ENCODE data around the gene RPEL1. TPM values are rescaled to one million over a fixed set of nuclear protein-coding genes. Genes with fewer than 3 reads are reported as not detected.

The RPEL1 gene
- total and polyA plus RNA-seq, 2 of the 8 experiments (the other 6 are each of a cell fraction or from before 2014, with no cell fraction given): 0.12 TPM; not detected in 1

DNA sequence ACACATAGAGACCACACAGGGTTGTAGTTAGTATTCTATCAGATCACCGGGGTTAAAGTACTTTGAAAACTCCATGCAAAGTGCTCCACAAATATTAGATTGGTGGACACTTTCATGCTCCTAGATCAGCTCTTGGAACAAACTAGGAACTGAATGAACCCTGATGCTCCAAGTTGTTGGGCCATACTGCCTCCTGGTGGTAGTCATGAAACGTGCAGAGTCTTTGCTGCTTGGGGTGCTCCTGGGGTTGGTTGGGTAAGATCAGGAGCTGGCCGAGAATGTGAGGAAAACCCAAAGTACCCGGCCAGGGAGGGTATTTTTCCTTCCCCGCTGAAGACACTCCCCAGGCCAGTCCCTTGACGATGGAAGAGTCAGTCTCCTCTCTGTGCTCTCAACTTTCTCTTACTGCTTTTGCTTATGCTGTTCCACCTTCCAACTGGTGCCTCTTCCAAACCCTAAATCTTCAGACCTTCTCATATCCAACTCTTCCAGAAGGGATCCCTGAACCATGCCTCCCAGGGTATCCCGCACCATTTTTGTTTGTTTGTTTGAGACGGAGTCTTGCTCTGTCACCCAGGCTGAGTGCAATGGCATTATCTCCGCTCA, 918 bp upstream of the RPEL1 start:
- CTCF ChIA-PET (ENCODE audit: partially characterized antibody): interaction anchor here (0.6 to 3.2 kb wide), 71 partner anchors 10 to 410 kb away, joined by 3 to 30 read pairs (median 5); partner anchors contain the start of genes INA and NT5C2
- H3K79me2 ChIP-seq (ENCODE audit: control insufficient read depth in 1 of 2, insufficient read depth in 2 of 2, low read length in 2 of 2): no peaks in the 10 kb centered on the region
- TF ChIP-seq CTBP2 (IDR thresholded peaks at IDR 0.05; ENCODE audit: borderline replicate concordance, insufficient read depth, insufficient read length, low read length) (no peak), SP4 (IDR thresholded peaks at IDR 0.05; ENCODE audit: low read length) (no peak), GABPA (IDR thresholded peaks at IDR 0.05; ENCODE audit: borderline replicate concordance, insufficient read depth, low read length) (0 out of 2 replicates have a peak, but pooled peaks have one; percentile 27), RXRA (IDR thresholded peaks at IDR 0.05; ENCODE audit: insufficient read depth, low read depth, low read length) (no peak), HDAC2 (IDR thresholded peaks at IDR 0.05; ENCODE audit: borderline replicate concordance in 1 of 2, low read depth in 2 of 2, low read length in 2 of 2) (no peak), EGR1 (IDR thresholded peaks at IDR 0.05; ENCODE audit: borderline replicate concordance, low read depth, low read length) (no peak)
- TF ChIP-seq, protein P1, sequence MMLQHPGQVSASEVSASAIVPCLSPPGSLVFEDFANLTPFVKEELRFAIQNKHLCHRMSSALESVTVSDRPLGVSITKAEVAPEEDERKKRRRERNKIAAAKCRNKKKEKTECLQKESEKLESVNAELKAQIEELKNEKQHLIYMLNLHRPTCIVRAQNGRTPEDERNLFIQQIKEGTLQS (IDR thresholded peaks at IDR 0.05; ENCODE audit: insufficient read depth, low read depth, low read length): no peak
- TF ChIP-seq, protein P2, sequence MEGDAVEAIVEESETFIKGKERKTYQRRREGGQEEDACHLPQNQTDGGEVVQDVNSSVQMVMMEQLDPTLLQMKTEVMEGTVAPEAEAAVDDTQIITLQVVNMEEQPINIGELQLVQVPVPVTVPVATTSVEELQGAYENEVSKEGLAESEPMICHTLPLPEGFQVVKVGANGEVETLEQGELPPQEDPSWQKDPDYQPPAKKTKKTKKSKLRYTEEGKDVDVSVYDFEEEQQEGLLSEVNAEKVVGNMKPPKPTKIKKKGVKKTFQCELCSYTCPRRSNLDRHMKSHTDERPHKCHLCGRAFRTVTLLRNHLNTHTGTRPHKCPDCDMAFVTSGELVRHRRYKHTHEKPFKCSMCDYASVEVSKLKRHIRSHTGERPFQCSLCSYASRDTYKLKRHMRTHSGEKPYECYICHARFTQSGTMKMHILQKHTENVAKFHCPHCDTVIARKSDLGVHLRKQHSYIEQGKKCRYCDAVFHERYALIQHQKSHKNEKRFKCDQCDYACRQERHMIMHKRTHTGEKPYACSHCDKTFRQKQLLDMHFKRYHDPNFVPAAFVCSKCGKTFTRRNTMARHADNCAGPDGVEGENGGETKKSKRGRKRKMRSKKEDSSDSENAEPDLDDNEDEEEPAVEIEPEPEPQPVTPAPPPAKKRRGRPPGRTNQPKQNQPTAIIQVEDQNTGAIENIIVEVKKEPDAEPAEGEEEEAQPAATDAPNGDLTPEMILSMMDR (IDR thresholded peaks at IDR 0.05; ENCODE audit: control extremely low read depth in 1 of 3, insufficient read depth in 1 of 3, low read depth in 1 of 3, low read length in 3 of 3): peak; percentile 84 to 99 (median 89)

More for the DNA sequence above, 918 bp upstream of the RPEL1 start:
- H2BK12ac ChIP-seq (ENCODE audit: low read depth, low read length): no peak overlapping the region; the same call in 1 of the 2 replicates
- no peak overlapping the region for H2BK120ac ChIP-seq (replicated peaks; ENCODE audit: low read depth, low read length)
- FAIRE-seq (peak; percentile 88), DNase-seq (ENCODE audit: low read depth in 1 of 2, low spot score in 2 of 2) (peak; percentile 61 to 88)
- H3K18ac ChIP-seq (ENCODE audit: extremely low read depth, low read length): no peak overlapping the region
- no peak overlapping the region for H4K5ac ChIP-seq (ENCODE audit: insufficient read length, low read depth, low read length)
- no peaks in the 10 kb centered on the region for H4K20me1 ChIP-seq (replicated peaks in 1 of 2; ENCODE audit: control insufficient read depth in 1 of 2, insufficient read depth in 2 of 2, low read length in 2 of 2)
- no peak overlapping the region for H3K14ac ChIP-seq (ENCODE audit: insufficient read length)
- no peak overlapping the region for H3K23ac ChIP-seq (ENCODE audit: insufficient read length)
- no peak overlapping the region for H2AK5ac ChIP-seq (ENCODE audit: low read depth, low read length)
- no peaks in the 10 kb centered on the region; the same call in 1 of the 2 replicates for H3K79me1 ChIP-seq (ENCODE audit: low read depth, low read length)
- H2AFZ ChIP-seq (ENCODE audit: low read length): peak overlapping the region; percentile 88; the same call in 1 of the 2 replicates
- no peak overlapping the region for H3K56ac ChIP-seq (replicated peaks; ENCODE audit: insufficient read length, low read depth, low read length)
- WGBS, 2 experiments (ENCODE audit: extremely low coverage in 1 of 2, insufficient coverage in 1 of 2, insufficient read length in 1 of 2, insufficient replicate concordance in 2 of 2, low coverage in 1 of 2, low lambda C conversion rate in 2 of 2, missing lambda C conversion rate in 1 of 2): 42% methylated on average over 9 of the region's 9 CpGs; no CpG with 5 or more reads in 1 of the 2 experiments
- H2BK15ac ChIP-seq (ENCODE audit: low read length): no peak overlapping the region
- H3K9ac ChIP-seq (replicated peaks in 1 of 4; ENCODE audit: extremely low read depth in 1 of 4, low read depth in 3 of 4, low read length in 3 of 4): no peak overlapping the region
- POLR2A ChIA-PET (ENCODE audit: partially characterized antibody): interaction anchor here (0.6 to 2.6 kb wide), 5 partner anchors 11 to 438 kb away, joined by 3 to 15 read pairs (median 3); partner anchors contain the start of gene NT5C2
- H3K36me3 ChIP-seq (ENCODE audit: control insufficient read depth in 2 of 4, insufficient read depth in 4 of 4, low read length in 3 of 4): no peaks in the 10 kb centered on the region
- no peak overlapping the region for H3K4me3 ChIP-seq (ENCODE audit: extremely low read depth in 1 of 4, insufficient read depth in 2 of 4, low read depth in 3 of 4, low read length in 4 of 4)
- no peaks in the 10 kb centered on the region for H3K23me2 ChIP-seq (ENCODE audit: low read depth, low read length)
- no peak overlapping the region for H4K91ac ChIP-seq (replicated peaks; ENCODE audit: insufficient read length, low read length)
- H2BK20ac ChIP-seq (ENCODE audit: low read length): no peak overlapping the region
- H3K27me3 ChIP-seq (replicated peaks in 1 of 4; ENCODE audit: control insufficient read depth in 3 of 4, extremely low read depth in 1 of 4, insufficient read depth in 3 of 4, low read length in 3 of 4): no peaks in the 10 kb centered on the region
- peaks cover 2 to 8% (median 6%) of the 10 kb centered on the region in 4 experiments; a peak in 5 of 7 replicates for H3K4me1 ChIP-seq (replicated peaks in 1 of 4; ENCODE audit: control insufficient read depth in 3 of 4, insufficient read depth in 4 of 4, low read length in 3 of 4)
- H3K4me2 ChIP-seq (ENCODE audit: insufficient read depth in 1 of 2, low read depth in 2 of 2, low read length in 2 of 2): no peak overlapping the region
- H3K27ac ChIP-seq (ENCODE audit: low read depth, low read length): no peak overlapping the region
- H4K8ac ChIP-seq (ENCODE audit: extremely low read depth, insufficient read depth, low read length): peak overlapping the region; percentile 57; the same call in 1 of the 2 replicates
- H2BK5ac ChIP-seq (ENCODE audit: low read depth, low read length): no peak overlapping the region
- H3K4ac ChIP-seq (replicated peaks; ENCODE audit: insufficient read length, low read depth, low read length): peak overlapping the region; percentile 51
- H3K9me3 ChIP-seq (ENCODE audit: insufficient read depth in 2 of 2, low read depth in 1 of 2, low read length in 1 of 2): no peaks in the 10 kb centered on the region
